H1 (cell line): ENCODE measurements around the gene AMY1A. TPM values are rescaled to one million over a fixed set of nuclear protein-coding genes. Genes with fewer than 3 reads are reported as not detected.

Experiments used
- CHD7 ChIP-seq: fragments of 300-600 bp; sonication (generic); IDR thresholded peaks from 2 replicates; pipeline ENCODE4 v1.7.1; 2012; ENCODE audit warnings: low read length, moderate library complexity, mild to moderate bottlenecking, inconsistent platforms; ENCODE audit not compliant: insufficient replicate concordance
- polyA plus RNA-seq, 7 experiments: library from polyadenylated mRNA; depleted of rRNA in 3 of 7; stranded (reverse) in 5 of 7; unstranded in 2 of 7; fragments of >200 nt in 5 of 7; fragments of 200-250 nt in 2 of 7; gene quantifications; 1 replicate in 5 of 7; 2 replicates in 1 of 7; 4 replicates in 1 of 7; pipeline versions ENCODE4 v1.2.1 to v1.2.3, GENCODE V29; 2011 to 2013; ENCODE audit warnings: missing spikeins in 2 of 7, mixed read lengths in 2 of 7
- total RNA-seq: library from RNA; stranded (reverse); fragmentation: NEBNext Ultra II Directional; extraction: Animal tissue kit (Norgen Biotek cat#: 25700); gene quantifications from 2 replicates; pipeline ENCODE4 v1.2.1, GENCODE V29; 2021

AMY1A gene
- total and polyA plus RNA-seq, 2 of the 8 experiments (the other 6 are each of a cell fraction or from before 2014, with no cell fraction given) = not detected

GRCh38 chr1:103616362-103616761 is 39.2 kb upstream of the AMY1A start (continued):
- TF ChIP-seq CHD7 = no peak
